Hepatocyte (in vitro differentiated cells): ENCODE results near the gene FAM241A. TPM values are rescaled to one million over a fixed set of nuclear protein-coding genes. Genes with fewer than 3 reads are reported as not detected.

Experiments
- DNase-seq: peaks from one replicate; pipeline ENCODE4 v3.0.0-alpha.2; 2016; ENCODE audit warnings: low spot score
- H2AFZ ChIP-seq: fragments of 200-600 bp; sonication (generic); 2 replicates; pipeline ENCODE4 v1.6.0; 2016; ENCODE audit warnings: antibody characterized with exemption, mild to moderate bottlenecking
- H3K27ac ChIP-seq: fragments of 200-600 bp; sonication (generic); 2 replicates; pipeline ENCODE4 v1.5.1; 2016; ENCODE audit warnings: mild to moderate bottlenecking
- H3K27me3 ChIP-seq: fragments of 200-600 bp; sonication (generic); 2 replicates; pipeline ENCODE4 v1.6.1; 2016
- H3K36me3 ChIP-seq: fragments of 200-600 bp; sonication (generic); replicated peaks from 2 replicates; pipeline ENCODE4 v1.5.1; 2016; ENCODE audit warnings: low read depth; ENCODE audit not compliant: insufficient read depth
- H3K4me1 ChIP-seq: fragments of 200-600 bp; sonication (generic); 2 replicates; pipeline ENCODE4 v1.5.1; 2016; ENCODE audit warnings: mild to moderate bottlenecking, moderate library complexity; ENCODE audit not compliant: insufficient read depth
- H3K4me2 ChIP-seq: fragments of 200-600 bp; sonication (generic); 2 replicates; pipeline ENCODE4 v1.6.0; 2016
- H3K4me3 ChIP-seq: fragments of 200-600 bp; sonication (generic); 2 replicates; pipeline ENCODE4 v1.5.1; 2016; ENCODE audit warnings: mild to moderate bottlenecking
- H3K79me2 ChIP-seq: fragments of 200-600 bp; sonication (generic); 2 replicates; pipeline ENCODE4 v1.6.0; 2017; ENCODE audit warnings: mild to moderate bottlenecking
- H3K9me2 ChIP-seq: fragments of 200-600 bp; sonication (generic); replicated peaks from 2 replicates; pipeline ENCODE4 v1.6.0; 2017; ENCODE audit warnings: mild to moderate bottlenecking; ENCODE audit not compliant: insufficient read depth
- H3K9me3 ChIP-seq: fragments of 200-600 bp; sonication (generic); 2 replicates; pipeline ENCODE4 v1.5.1; 2016; ENCODE audit warnings: low read depth, mild to moderate bottlenecking
- H4K20me1 ChIP-seq: fragments of 200-600 bp; sonication (generic); 2 replicates; pipeline ENCODE4 v1.6.0; 2016; ENCODE audit warnings: mild to moderate bottlenecking; ENCODE audit not compliant: insufficient read depth, poor library complexity, severe bottlenecking
- EZH2 ChIP-seq: fragments of 200-600 bp; sonication (generic); IDR thresholded peaks from 2 replicates; pipeline ENCODE4 v1.6.1; 2016; ENCODE audit warnings: antibody characterized with exemption, mild to moderate bottlenecking, borderline replicate concordance
- EZH2phosphoT487 ChIP-seq: fragments of 200-600 bp; sonication (generic); IDR thresholded peaks from one replicate; pipeline ENCODE4 v1.6.1; 2018; ENCODE audit warnings: antibody characterized with exemption, mild to moderate bottlenecking, low read depth, moderate library complexity; ENCODE audit not compliant: unreplicated experiment, severe bottlenecking
- WGBS: methylation state at CpG from one replicate; pipeline ENCODE4 v1.1.6; 2016; ENCODE audit warnings: low lambda C conversion rate; ENCODE audit errors: missing lambda C conversion rate; 5-methylcytosine and 5-hydroxymethylcytosine counted together
- polyA plus RNA-seq: library from polyadenylated mRNA; unstranded; fragments of >200 nt; fragmentation: Nextera tagmentation; extraction: Ambion mirVana; gene quantifications from 2 replicates; pipeline ENCODE4 v1.2.1, GENCODE V29; 2016
- total RNA-seq: library from RNA; depleted of rRNA; stranded (reverse); fragments of >200 nt; gene quantifications from 2 replicates; pipeline ENCODE4 v1.2.3, GENCODE V29; 2014
- TF ChIP-seq, protein P1 (sequence below): fragments of 200-600 bp; sonication (generic); IDR thresholded peaks from 2 replicates; pipeline ENCODE4 v1.5.1; 2016; ENCODE audit warnings: antibody characterized with exemption, mild to moderate bottlenecking; ENCODE audit not compliant: poor library complexity

The FAM241A gene
- total and polyA plus RNA-seq, 2 experiments from 2014 or later = 2.3 to 3.2 TPM

DNA sequence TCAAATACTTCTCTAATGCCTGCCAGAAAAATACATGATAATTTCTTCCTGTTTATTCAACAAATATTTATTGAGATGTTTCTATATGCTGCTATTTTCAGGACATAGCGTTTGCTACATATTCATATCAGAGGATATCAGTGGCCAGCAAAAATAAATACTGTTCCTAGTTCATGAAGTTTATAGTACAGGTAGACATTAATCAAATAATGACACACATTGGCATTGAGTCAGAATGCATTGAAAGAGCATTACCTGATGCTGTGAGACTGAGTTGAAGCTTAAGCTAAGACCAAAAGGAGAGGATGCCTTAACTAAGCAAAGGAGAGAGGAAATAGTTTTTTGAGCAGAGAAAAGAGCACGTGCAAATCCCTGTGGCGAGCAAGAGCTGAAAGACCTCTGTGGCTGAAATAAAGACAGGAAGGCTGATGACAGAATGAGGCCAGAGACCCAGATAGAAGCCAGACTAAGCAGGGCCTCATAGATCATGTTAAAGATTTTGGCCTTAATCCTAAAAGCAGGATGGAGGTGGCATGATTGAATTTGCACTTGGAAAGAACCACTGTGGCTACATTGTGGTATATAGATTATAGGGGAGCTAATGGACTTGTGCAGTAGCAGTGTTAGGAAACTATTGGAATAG lies 36.2 kb downstream of the FAM241A start:
- no peak for TF ChIP-seq EZH2
- no peak for TF ChIP-seq EZH2phosphoT487
- TF ChIP-seq, protein P1, sequence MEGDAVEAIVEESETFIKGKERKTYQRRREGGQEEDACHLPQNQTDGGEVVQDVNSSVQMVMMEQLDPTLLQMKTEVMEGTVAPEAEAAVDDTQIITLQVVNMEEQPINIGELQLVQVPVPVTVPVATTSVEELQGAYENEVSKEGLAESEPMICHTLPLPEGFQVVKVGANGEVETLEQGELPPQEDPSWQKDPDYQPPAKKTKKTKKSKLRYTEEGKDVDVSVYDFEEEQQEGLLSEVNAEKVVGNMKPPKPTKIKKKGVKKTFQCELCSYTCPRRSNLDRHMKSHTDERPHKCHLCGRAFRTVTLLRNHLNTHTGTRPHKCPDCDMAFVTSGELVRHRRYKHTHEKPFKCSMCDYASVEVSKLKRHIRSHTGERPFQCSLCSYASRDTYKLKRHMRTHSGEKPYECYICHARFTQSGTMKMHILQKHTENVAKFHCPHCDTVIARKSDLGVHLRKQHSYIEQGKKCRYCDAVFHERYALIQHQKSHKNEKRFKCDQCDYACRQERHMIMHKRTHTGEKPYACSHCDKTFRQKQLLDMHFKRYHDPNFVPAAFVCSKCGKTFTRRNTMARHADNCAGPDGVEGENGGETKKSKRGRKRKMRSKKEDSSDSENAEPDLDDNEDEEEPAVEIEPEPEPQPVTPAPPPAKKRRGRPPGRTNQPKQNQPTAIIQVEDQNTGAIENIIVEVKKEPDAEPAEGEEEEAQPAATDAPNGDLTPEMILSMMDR = no peak
- Histone ChIP-seq H3K4me1 (no peaks in the 10 kb centered on the region), H3K9me3 (no peaks in the 10 kb centered on the region), H3K9me2 (no peaks in the 10 kb centered on the region), H3K4me2 (no peak overlapping the region), H3K36me3 (no peaks in the 10 kb centered on the region), H4K20me1 (no peaks in the 10 kb centered on the region), H3K27me3 (no peaks in the 10 kb centered on the region), H3K27ac (no peak overlapping the region), H3K4me3 (no peak overlapping the region), H3K79me2 (no peaks in the 10 kb centered on the region), H2AFZ (no peak overlapping the region)
- 85% methylated on average over 3 of the region's 3 CpGs for WGBS
- no peak for DNase-seq

DNA sequence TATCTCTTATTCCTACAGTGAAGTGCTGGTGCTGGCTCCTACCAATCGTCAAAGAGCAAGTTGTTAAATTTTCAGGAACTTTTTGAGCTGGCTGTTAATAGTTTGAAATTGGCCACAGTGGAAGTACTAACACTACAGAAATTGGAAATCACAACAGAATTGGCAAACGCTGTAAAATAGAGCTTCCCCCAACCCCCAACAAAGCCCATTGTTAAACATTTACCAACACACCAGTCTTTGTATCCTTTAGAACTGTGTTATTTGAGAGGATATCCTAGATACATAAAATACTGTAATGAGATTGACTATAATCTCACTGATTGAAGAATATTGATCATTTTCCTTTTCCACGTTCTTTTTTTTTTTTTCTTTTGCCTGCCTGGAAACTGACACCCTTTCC lies 37.4 kb downstream of the FAM241A start:
- H3K4me1 ChIP-seq = no peaks in the 10 kb centered on the region
- no peak overlapping the region for H3K4me3 ChIP-seq
- H3K27me3 ChIP-seq = no peaks in the 10 kb centered on the region
- no peak overlapping the region for H3K4me2 ChIP-seq
- TF ChIP-seq, protein P1 = no peak
- TF ChIP-seq EZH2phosphoT487 (no peak), EZH2 (no peak)
- no peak for DNase-seq
- H4K20me1 ChIP-seq = no peaks in the 10 kb centered on the region
- WGBS = 72% methylated on average over 3 of the region's 3 CpGs
- H3K9me3 ChIP-seq = no peaks in the 10 kb centered on the region
- no peaks in the 10 kb centered on the region for H3K79me2 ChIP-seq
- no peaks in the 10 kb centered on the region for H3K9me2 ChIP-seq
- no peaks in the 10 kb centered on the region for H3K36me3 ChIP-seq
- H2AFZ ChIP-seq = no peak overlapping the region
- H3K27ac ChIP-seq = no peak overlapping the region

DNA sequence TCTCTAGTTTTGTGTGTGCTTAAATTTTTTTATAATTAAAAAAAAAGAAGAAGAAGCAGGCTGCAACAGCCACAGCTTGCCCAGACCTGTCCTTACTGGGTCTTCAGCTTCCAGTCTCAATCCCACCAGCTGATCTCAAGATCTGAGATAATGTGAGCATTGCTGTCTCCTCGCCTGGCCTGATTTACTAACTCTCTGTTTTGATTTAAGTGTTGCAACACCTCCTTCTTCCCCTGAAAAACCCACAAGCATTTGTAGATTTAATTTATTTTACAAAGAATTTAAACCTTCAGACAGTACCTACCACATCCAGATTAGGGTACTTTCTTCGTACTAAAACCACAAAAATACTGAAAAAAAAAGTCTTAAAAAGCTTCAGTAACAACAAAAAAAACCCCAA lies 38.0 kb downstream of the FAM241A start:
- Histone ChIP-seq H3K4me2 (no peak overlapping the region), H3K4me3 (no peak overlapping the region), H3K9me3 (no peaks in the 10 kb centered on the region), H3K4me1 (no peaks in the 10 kb centered on the region), H3K27ac (no peak overlapping the region), H3K36me3 (no peaks in the 10 kb centered on the region), H3K79me2 (no peaks in the 10 kb centered on the region), H3K9me2 (no peaks in the 10 kb centered on the region), H4K20me1 (no peaks in the 10 kb centered on the region), H2AFZ (no peak overlapping the region), H3K27me3 (no peaks in the 10 kb centered on the region)
- no peak for TF ChIP-seq EZH2
- no peak for TF ChIP-seq EZH2phosphoT487
- TF ChIP-seq, protein P1 = no peak
- WGBS = 87% methylated on average over 2 of the region's 2 CpGs
- no peak for DNase-seq
